NCI-H2227 (cell line): ENCODE results near the gene OR4N2.
"Not testable (repeated sequence)": the region's sequence is repeated elsewhere in the genome, so short reads cannot be mapped to it uniquely, and the experiment has no call there.

Experiments used
- DNase-seq: peaks from one replicate; lab custom pipeline; 2025; ENCODE audit not compliant: unreplicated experiment; lab: John Stamatoyannopoulos, UW

OR4N2 gene

GRCh38 chr14:19803470-19803869, at the start of gene OR4N2:
Gene OR4N2, plus strand, starts transcription at chr14:19803770. Its CDS starts 23,679 bp downstream, at chr14:19827449.
- DNase-seq, result not testable (repeated sequence)

- no peak for DNase-seq
These were observed 49.4 kb upstream of the OR4N2 start for GRCh38 chr14:19754172-19754571.

GRCh38 chr14:19771491-19771890, 32.1 kb upstream of the OR4N2 start:
- not testable (repeated sequence) for DNase-seq

GRCh38 chr14:19771895-19772430, 31.6 kb upstream of the OR4N2 start:
- no peak for DNase-seq

- not testable (repeated sequence) for DNase-seq
These were observed 31.1 kb upstream of the OR4N2 start for GRCh38 chr14:19772454-19772853.

GRCh38 chr14:19773204-19773603, 30.4 kb upstream of the OR4N2 start, which contains the start of gene OR4M1:
Gene OR4M1, plus strand, starts transcription at chr14:19773504. Its CDS starts 6,819 bp downstream, at chr14:19780323.
- not testable (repeated sequence) for DNase-seq

- no peak for DNase-seq
These were observed 28.0 kb upstream of the OR4N2 start for GRCh38 chr14:19775587-19775986.

GRCh38 chr14:19785848-19786247, 17.7 kb upstream of the OR4N2 start:
- DNase-seq, result not testable (repeated sequence)

- not testable (repeated sequence) for DNase-seq
These were observed 16.3 kb upstream of the OR4N2 start for GRCh38 chr14:19787318-19787717.

GRCh38 chr14:19788150-19788549, 15.4 kb upstream of the OR4N2 start:
- DNase-seq, result not testable (repeated sequence)

- not testable (repeated sequence) for DNase-seq
These were observed 7.0 kb upstream of the OR4N2 start for GRCh38 chr14:19796520-19797108.

GRCh38 chr14:19799880-19800279, 3.7 kb upstream of the OR4N2 start:
- DNase-seq, result no peak

- DNase-seq, result no peak
These were observed 3.1 kb upstream of the OR4N2 start for GRCh38 chr14:19800282-19801117.

GRCh38 chr14:19801118-19801464, 2.5 kb upstream of the OR4N2 start:
- no peak for DNase-seq

GRCh38 chr14:19813171-19813920, 9.8 kb downstream of the OR4N2 start:
- DNase-seq, result not testable (repeated sequence)

- DNase-seq, result not testable (repeated sequence)
These were observed 16.3 kb downstream of the OR4N2 start for GRCh38 chr14:19819879-19820278.

GRCh38 chr14:19821016-19821415, 17.4 kb downstream of the OR4N2 start:
- not testable (repeated sequence) for DNase-seq

GRCh38 chr14:19823178-19823577, 19.6 kb downstream of the OR4N2 start:
- DNase-seq, result no peak

- DNase-seq, result no peak
These were observed 20.2 kb downstream of the OR4N2 start for GRCh38 chr14:19823765-19824164.

- not testable (repeated sequence) for DNase-seq
These were observed 24.2 kb downstream of the OR4N2 start for GRCh38 chr14:19827626-19828244.

- no peak for DNase-seq
These were observed 24.7 kb downstream of the OR4N2 start for GRCh38 chr14:19828314-19828713.
